Measurements from ENCODE around the gene SSTR3. TPM values are rescaled to one million over a fixed set of nuclear protein-coding genes. Genes with fewer than 3 reads are reported as not detected.

Gene SSTR3
- polyA plus RNA-seq, 1 donor from 2014 or later, result not detected

GRCh38 chr22:37175414-37176281 lies 36.6 kb downstream of the SSTR3 start:
- no peaks in the 10 kb centered on the region for H3K79me2 ChIP-seq (replicated peaks; ENCODE audit: insufficient read depth, low read length)
- H3K4me2 ChIP-seq (ENCODE audit: low read length), result no peak overlapping the region
- TF ChIP-seq RAD21 (conservative IDR thresholded peaks at IDR 0.05) (no peak), POLR2AphosphoS5 (IDR thresholded peaks at IDR 0.05) (no peak), REST (IDR thresholded peaks at IDR 0.05; ENCODE audit: borderline replicate concordance) (no peak), MXI1 (conservative IDR thresholded peaks at IDR 0.05; ENCODE audit: poor library complexity, severe bottlenecking) (no peak)
- no peaks in the 10 kb centered on the region for H3K9me3 ChIP-seq (ENCODE audit: low read length)
- H3K9me2 ChIP-seq (ENCODE audit: insufficient read depth, low read length), result no peaks in the 10 kb centered on the region
- H3K27ac ChIP-seq (ENCODE audit: low read length), result no peak overlapping the region
- H3K9ac ChIP-seq (ENCODE audit: low read length), result no peak overlapping the region
- no peaks in the 10 kb centered on the region for H3F3A ChIP-seq (ENCODE audit: insufficient read depth, low read length, poor library complexity, severe bottlenecking)
- no peaks in the 10 kb centered on the region for H3K36me3 ChIP-seq (ENCODE audit: insufficient read depth, low read length)
- no peak overlapping the region for H2AFZ ChIP-seq (ENCODE audit: low read depth, low read length)
- H3K4me3 ChIP-seq (ENCODE audit: low read length), result no peak overlapping the region
- H3K27me3 ChIP-seq (ENCODE audit: insufficient read depth, low read depth, low read length), result no peaks in the 10 kb centered on the region
- H4K20me1 ChIP-seq (ENCODE audit: insufficient read depth), result no peaks in the 10 kb centered on the region

GRCh38 chr22:37174964-37175363 lies 37.3 kb downstream of the SSTR3 start:
- Histone ChIP-seq H3K9me3 (ENCODE audit: low read length) (no peaks in the 10 kb centered on the region), H3K36me3 (ENCODE audit: insufficient read depth, low read length) (no peaks in the 10 kb centered on the region), H2AFZ (ENCODE audit: low read depth, low read length) (no peak overlapping the region), H3K9ac (ENCODE audit: low read length) (no peak overlapping the region), H3K9me2 (ENCODE audit: insufficient read depth, low read length) (no peaks in the 10 kb centered on the region), H3K79me2 (replicated peaks; ENCODE audit: insufficient read depth, low read length) (no peaks in the 10 kb centered on the region), H3F3A (ENCODE audit: insufficient read depth, low read length, poor library complexity, severe bottlenecking) (no peaks in the 10 kb centered on the region), H3K4me3 (ENCODE audit: low read length) (no peak overlapping the region), H4K20me1 (ENCODE audit: insufficient read depth) (no peaks in the 10 kb centered on the region), H3K4me2 (ENCODE audit: low read length) (no peak overlapping the region), H3K27ac (ENCODE audit: low read length) (no peak overlapping the region), H3K27me3 (ENCODE audit: insufficient read depth, low read depth, low read length) (no peaks in the 10 kb centered on the region)
- no peak for TF ChIP-seq EP300 (conservative IDR thresholded peaks at IDR 0.05; ENCODE audit: poor library complexity, severe bottlenecking)
- no peak for TF ChIP-seq TAF1 (IDR thresholded peaks at IDR 0.05; ENCODE audit: low read depth)
- TF ChIP-seq SMC3 (conservative IDR thresholded peaks at IDR 0.05; ENCODE audit: poor library complexity), result no peak
- TF ChIP-seq MXI1 (conservative IDR thresholded peaks at IDR 0.05; ENCODE audit: poor library complexity, severe bottlenecking), result no peak
- no peak for TF ChIP-seq REST (IDR thresholded peaks at IDR 0.05; ENCODE audit: borderline replicate concordance)
- TF ChIP-seq EZH2 (IDR thresholded peaks at IDR 0.05; ENCODE audit: borderline replicate concordance, insufficient read depth, low read length, poor library complexity, severe bottlenecking), result no peak
- TF ChIP-seq POLR2AphosphoS5 (IDR thresholded peaks at IDR 0.05), result no peak
- no peak for TF ChIP-seq RAD21 (conservative IDR thresholded peaks at IDR 0.05)
- no peak for TF ChIP-seq CTCF (IDR thresholded peaks at IDR 0.05; ENCODE audit: poor library complexity, severe bottlenecking)

Measured in neural cell (in vitro differentiated cells).